Measurements from ENCODE around the gene H6PD.

The H6PD gene

DNA sequence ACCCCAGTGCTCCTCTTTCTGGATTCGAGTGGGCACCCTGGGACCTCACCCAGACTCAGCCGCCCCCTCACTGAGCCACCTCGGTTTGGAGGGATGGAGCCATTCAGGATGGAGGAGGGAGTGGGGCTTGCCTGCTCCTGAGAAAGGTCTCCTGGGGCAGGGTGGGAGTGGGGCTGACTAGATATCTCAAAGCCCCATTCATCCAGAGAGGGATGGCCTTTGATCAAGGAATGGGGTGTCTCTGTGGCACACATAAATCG, 48.1 kb downstream of the H6PD start:
- Histone ChIP-seq H3K27me3 (ENCODE audit: low read length) (no peaks in the 10 kb centered on the region), H4K20me1 (ENCODE audit: low read depth, low read length) (no peaks in the 10 kb centered on the region), H2AFZ (ENCODE audit: low read depth, low read length, severe bottlenecking) (no peak overlapping the region), H3K79me2 (ENCODE audit: insufficient read depth, low read length) (no peaks in the 10 kb centered on the region), H3F3A (ENCODE audit: insufficient read depth) (no peaks in the 10 kb centered on the region), H3K9ac (ENCODE audit: low read length) (no peak overlapping the region), H3K9me3 (ENCODE audit: insufficient read depth, low read length) (no peaks in the 10 kb centered on the region), H3K4me3 (ENCODE audit: insufficient read depth, low read length, poor library complexity, severe bottlenecking) (no peak overlapping the region), H3K4me2 (ENCODE audit: low read depth, low read length, poor library complexity, severe bottlenecking) (no peak overlapping the region), H3K27ac (ENCODE audit: low read depth, low read length) (no peak overlapping the region), H3K9me2 (replicated peaks; ENCODE audit: insufficient read depth, low read length) (no peaks in the 10 kb centered on the region), H3K36me3 (ENCODE audit: low read length) (no peaks in the 10 kb centered on the region)
- TF ChIP-seq CTCF (IDR thresholded peaks at IDR 0.05; ENCODE audit: insufficient read depth, low read length, poor library complexity, severe bottlenecking) (no peak), EZH2phosphoT487 (conservative IDR thresholded peaks at IDR 0.05; ENCODE audit: low read length) (no peak)

DNA sequence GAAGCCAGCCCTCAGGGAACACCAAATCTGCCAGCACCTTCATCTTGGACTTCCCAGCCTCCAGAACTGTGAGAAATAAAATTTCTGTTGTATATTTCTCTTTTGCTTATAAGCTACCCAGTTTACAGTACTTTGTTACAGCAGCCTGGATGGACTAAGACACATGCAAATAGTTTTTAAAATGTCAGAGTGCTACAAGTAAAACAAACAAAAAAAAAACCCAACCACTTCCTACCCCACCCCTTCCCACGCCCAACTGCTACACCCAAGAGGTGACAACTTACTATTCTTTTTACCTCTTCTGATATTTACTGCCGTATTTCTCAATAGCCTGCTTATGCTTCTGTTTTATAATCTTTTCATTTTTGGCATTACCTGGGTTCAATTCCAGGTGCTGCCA, 49.5 kb downstream of the H6PD start:
- H3K36me3 ChIP-seq (ENCODE audit: low read length), result no peaks in the 10 kb centered on the region
- H3K9me2 ChIP-seq (replicated peaks; ENCODE audit: insufficient read depth, low read length), result no peaks in the 10 kb centered on the region
- H3K4me2 ChIP-seq (ENCODE audit: low read depth, low read length, poor library complexity, severe bottlenecking), result no peak overlapping the region
- no peaks in the 10 kb centered on the region for H4K20me1 ChIP-seq (ENCODE audit: low read depth, low read length)
- H3F3A ChIP-seq (ENCODE audit: insufficient read depth), result no peaks in the 10 kb centered on the region
- H3K27me3 ChIP-seq (ENCODE audit: low read length), result no peaks in the 10 kb centered on the region
- H2AFZ ChIP-seq (ENCODE audit: low read depth, low read length, severe bottlenecking), result no peak overlapping the region
- no peak overlapping the region for H3K27ac ChIP-seq (ENCODE audit: low read depth, low read length)
- no peak overlapping the region for H3K4me3 ChIP-seq (ENCODE audit: insufficient read depth, low read length, poor library complexity, severe bottlenecking)
- H3K79me2 ChIP-seq (ENCODE audit: insufficient read depth, low read length), result no peaks in the 10 kb centered on the region
- TF ChIP-seq CTCF (IDR thresholded peaks at IDR 0.05; ENCODE audit: insufficient read depth, low read length, poor library complexity, severe bottlenecking) (no peak), EZH2phosphoT487 (conservative IDR thresholded peaks at IDR 0.05; ENCODE audit: low read length) (no peak)
- H3K9ac ChIP-seq (ENCODE audit: low read length), result no peak overlapping the region
- H3K9me3 ChIP-seq (ENCODE audit: insufficient read depth, low read length), result peaks cover 4% of the 10 kb centered on the region; the same call in 1 of the 2 replicates

- H3K4me2 ChIP-seq (ENCODE audit: low read depth, low read length, poor library complexity, severe bottlenecking), result no peak overlapping the region
- H3K9me3 ChIP-seq (ENCODE audit: insufficient read depth, low read length), result peaks cover 4% of the 10 kb centered on the region; the same call in 1 of the 2 replicates
- no peak overlapping the region for H3K4me3 ChIP-seq (ENCODE audit: insufficient read depth, low read length, poor library complexity, severe bottlenecking)
- no peak overlapping the region for H2AFZ ChIP-seq (ENCODE audit: low read depth, low read length, severe bottlenecking)
- H3K79me2 ChIP-seq (ENCODE audit: insufficient read depth, low read length), result no peaks in the 10 kb centered on the region
- H4K20me1 ChIP-seq (ENCODE audit: low read depth, low read length), result no peaks in the 10 kb centered on the region
- no peaks in the 10 kb centered on the region for H3K9me2 ChIP-seq (replicated peaks; ENCODE audit: insufficient read depth, low read length)
- H3K9ac ChIP-seq (ENCODE audit: low read length), result no peak overlapping the region
- no peaks in the 10 kb centered on the region for H3K36me3 ChIP-seq (ENCODE audit: low read length)
- H3F3A ChIP-seq (ENCODE audit: insufficient read depth), result no peaks in the 10 kb centered on the region
- no peak overlapping the region for H3K27ac ChIP-seq (ENCODE audit: low read depth, low read length)
- TF ChIP-seq EZH2phosphoT487 (conservative IDR thresholded peaks at IDR 0.05; ENCODE audit: low read length), result no peak
- TF ChIP-seq CTCF (IDR thresholded peaks at IDR 0.05; ENCODE audit: insufficient read depth, low read length, poor library complexity, severe bottlenecking), result no peak
- no peaks in the 10 kb centered on the region for H3K27me3 ChIP-seq (ENCODE audit: low read length)
Observed at GRCh38 chr1:9286556-9286955, 52.0 kb downstream of the H6PD start.

- no peaks in the 10 kb centered on the region for H3K9me2 ChIP-seq (replicated peaks; ENCODE audit: insufficient read depth, low read length)
- H4K20me1 ChIP-seq (ENCODE audit: low read depth, low read length), result no peaks in the 10 kb centered on the region
- no peaks in the 10 kb centered on the region for H3K27me3 ChIP-seq (ENCODE audit: low read length)
- no peak overlapping the region for H3K9ac ChIP-seq (ENCODE audit: low read length)
- no peaks in the 10 kb centered on the region for H3F3A ChIP-seq (ENCODE audit: insufficient read depth)
- H3K36me3 ChIP-seq (ENCODE audit: low read length), result no peaks in the 10 kb centered on the region
- H3K27ac ChIP-seq (ENCODE audit: low read depth, low read length), result no peak overlapping the region
- H3K4me3 ChIP-seq (ENCODE audit: insufficient read depth, low read length, poor library complexity, severe bottlenecking), result no peak overlapping the region
- TF ChIP-seq EZH2phosphoT487 (conservative IDR thresholded peaks at IDR 0.05; ENCODE audit: low read length) (no peak), CTCF (IDR thresholded peaks at IDR 0.05; ENCODE audit: insufficient read depth, low read length, poor library complexity, severe bottlenecking) (peak; percentile 94)
- H3K4me2 ChIP-seq (ENCODE audit: low read depth, low read length, poor library complexity, severe bottlenecking), result no peak overlapping the region
- peaks cover 4% of the 10 kb centered on the region; the same call in 1 of the 2 replicates for H3K9me3 ChIP-seq (ENCODE audit: insufficient read depth, low read length)
- no peak overlapping the region for H2AFZ ChIP-seq (ENCODE audit: low read depth, low read length, severe bottlenecking)
- H3K79me2 ChIP-seq (ENCODE audit: insufficient read depth, low read length), result no peaks in the 10 kb centered on the region
Observed at GRCh38 chr1:9289090-9289534, 54.5 kb downstream of the H6PD start.
